DMS 273 treated with DMSO at 0.1 percent for 48 hours (cell line): Measurements from ENCODE around the gene GPATCH2L.

ENCODE experiments used
- DNase-seq: peaks from one replicate; lab custom pipeline; 2025; lab: John Stamatoyannopoulos, UW

The GPATCH2L gene

DNA sequence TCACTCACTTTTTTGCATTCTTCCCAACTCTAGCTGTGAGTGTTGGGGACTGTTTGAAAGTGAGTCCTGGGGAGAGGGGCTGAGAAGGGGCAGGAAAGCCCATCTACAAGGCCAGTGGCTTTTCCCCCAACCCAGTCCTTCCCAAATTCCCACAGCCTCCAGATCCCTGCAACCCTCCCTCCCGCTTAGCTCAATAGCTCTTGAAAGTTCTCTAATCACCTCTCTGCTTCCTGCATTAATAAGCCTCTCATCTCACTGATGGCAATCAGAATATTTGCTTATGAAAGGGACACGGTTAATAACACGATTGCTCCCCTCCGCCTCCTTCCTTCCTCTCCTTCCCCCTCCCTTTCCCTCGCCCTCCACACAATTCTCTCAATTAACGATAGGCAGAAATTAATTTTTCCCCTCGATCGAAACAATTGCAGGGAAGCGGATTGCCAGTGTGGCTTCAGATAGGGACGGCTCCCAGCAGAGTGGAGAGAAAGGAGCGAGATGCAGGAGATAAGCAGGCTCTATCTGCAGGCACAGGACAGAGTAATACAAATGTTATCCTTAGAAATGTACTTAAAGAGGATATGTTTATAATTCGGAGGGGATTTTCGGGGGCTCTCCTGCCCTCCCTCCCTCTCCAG lies 15.1 kb upstream of the GPATCH2L start:
- DNase-seq: no peak

DNA sequence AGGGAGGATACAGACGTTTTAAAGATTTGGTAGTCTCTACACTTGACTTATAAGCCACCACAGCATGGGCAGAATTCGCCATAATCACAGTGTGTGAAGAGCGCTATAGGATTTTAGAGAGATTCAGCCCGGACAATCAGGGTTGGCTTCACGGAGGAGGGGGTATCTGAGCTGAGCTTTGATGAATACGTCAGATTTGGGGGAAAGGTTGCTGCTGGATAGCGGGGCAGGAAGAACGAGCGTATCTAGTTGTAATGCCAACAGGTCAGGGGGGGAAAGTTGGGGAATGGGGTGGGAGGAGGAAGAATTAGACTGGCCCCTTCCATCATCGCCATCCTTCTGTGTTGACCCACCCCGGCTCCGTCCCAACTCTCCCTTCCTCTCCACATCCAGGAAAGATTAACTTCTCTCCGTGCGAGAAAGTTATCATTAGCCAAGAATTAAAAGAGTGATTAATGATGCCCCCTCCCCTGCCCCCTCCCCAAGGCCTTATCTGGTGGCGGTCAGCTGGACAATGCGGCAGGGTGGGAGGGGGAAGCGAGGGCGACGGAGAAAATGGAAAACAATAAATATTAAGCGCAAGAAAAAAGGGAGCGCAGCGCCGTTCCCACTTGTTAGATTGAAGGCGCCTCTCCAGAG lies 13.5 kb upstream of the GPATCH2L start:
- no peak for DNase-seq

DNA sequence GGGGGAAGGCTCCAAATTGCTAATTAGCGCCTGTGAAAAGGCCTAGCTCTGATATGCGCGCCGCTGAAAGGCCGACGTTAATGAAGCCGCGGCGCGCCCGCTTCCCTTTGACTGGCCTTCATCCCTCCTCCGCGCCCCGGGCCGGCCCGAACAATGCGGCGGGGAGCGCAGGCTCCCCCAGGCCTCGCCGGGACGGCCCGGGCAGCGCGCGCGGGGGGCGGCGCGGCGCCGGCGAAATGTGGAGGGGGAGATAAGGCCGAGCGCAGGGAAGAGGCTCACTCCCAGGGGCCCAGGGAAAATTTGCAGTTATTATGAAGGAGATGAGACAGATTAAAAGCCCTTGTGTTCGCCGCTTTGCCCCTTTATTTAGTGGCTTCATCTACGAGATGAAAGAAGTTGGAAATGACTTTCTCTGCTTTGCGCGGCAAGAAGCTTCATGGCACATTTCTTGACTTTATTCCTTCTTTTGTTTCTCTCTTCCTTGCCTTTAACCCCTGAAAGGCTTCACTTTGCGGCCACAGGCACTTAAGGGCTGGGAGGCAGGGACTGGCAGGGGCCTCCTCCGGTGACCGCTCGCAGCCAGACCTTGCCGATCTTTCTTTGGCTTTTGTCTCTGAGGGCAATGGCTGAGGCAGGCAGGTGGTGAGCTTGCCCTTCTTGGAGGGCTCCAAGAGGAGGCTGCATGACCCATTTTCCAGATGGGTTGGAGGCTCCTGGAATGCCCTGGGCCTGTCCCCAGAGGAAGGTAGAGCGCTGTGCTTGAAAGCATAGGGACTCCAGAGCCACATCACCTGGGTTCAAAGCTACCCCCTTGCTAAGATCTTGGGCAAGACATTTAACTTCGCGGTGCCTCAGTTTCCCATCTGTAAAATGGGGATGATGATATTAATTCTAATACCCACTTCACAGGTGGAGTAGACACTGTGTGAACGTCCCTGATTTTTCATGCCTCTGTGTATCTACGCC lies 12.7 kb upstream of the GPATCH2L start:
- DNase-seq: no peak

DNA sequence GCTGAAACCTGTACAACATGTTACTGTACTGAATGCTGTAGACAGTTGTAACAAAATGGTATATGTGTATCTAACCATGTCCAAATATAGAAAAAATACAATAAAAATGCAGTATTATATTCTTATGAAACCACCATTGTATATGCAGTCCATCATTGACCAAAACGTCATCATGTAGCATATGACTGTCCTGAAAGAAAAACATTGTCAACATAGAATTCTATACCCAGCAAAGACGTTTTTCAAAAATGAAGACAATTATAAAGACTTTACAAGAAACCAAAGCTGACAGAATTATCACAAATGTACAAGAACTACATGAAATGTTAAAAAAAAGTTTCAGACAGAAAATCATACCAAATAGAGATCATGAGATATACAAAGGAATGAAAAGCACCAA lies 8.1 kb upstream of the GPATCH2L start:
- no peak for DNase-seq

DNA sequence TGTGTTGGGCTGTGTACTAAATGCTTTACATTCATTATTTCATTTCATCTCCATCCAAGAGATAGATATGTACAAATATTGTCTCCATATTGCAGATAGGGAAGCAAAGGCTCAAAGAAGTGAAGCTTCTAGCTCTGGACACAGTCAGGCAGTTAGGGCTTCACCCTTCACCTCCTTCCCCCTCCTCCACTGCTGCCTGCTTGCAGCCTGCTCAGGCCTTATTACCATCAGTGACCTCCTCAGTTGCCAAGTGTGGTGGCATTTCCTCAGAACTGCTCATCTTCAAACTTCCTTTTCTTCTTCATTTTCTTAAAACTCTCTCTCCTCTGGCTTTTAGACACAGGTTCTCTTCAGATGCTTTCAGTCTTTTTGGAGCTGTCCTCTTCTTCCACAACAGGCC lies 4.7 kb upstream of the GPATCH2L start:
- no peak for DNase-seq

DNA sequence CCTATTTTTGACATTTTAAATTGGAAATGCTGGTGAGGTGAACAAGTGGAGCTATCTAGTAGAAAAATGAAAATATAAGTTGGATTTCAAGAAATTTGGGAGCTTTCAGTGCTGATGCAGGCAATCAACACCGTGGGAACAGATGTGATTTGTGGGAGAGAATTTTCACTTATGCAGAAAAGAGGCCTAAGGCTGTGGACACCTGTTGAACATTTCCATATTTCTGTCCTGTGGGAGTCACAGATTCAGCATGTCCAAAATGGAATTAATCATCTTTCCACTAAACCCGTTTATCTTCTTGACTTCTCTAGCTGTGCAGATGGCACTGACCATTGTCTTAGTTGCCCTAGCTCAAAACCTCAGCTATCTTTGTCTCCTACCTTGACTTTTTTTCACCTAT lies 2.5 kb upstream of the GPATCH2L start:
- no peak for DNase-seq

DNA sequence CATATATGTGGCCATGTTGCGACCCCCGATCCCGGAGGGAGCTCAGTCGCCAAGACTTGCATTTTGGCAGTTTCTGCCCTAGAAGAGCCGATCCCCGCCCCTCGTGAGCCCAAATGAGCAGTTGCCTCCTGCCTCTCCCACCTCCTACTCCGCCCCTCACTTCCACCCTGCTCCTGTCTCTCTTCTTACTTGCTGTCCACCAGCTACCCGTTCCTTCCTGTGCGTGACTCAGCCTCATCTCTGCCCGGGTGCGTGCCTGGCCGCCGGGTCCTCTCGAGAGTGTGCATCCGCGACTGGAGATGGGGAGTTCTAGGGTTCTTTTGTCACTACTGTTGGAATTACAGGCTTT lies 585 bp downstream of the GPATCH2L start:
- peak; percentile 31 for DNase-seq

DNA sequence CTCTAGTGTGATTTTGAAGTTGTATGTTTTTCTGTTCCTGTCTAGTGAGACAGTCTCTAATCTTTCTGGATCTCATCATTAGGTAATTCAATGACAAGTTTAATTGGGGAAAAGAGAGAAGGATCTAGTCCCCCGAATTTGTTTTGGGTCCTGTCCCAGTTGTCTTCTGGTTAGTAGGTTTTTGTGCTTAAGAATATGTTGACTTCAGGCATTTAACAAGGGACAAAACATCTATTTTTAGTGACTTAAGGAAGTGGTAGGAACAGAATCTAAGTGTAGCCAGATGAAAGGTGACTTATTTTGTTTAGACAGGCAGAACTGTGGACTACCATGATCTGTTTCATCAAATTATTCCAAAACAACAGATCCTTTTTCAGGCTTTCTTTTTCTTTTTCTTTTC lies 2.2 kb downstream of the GPATCH2L start:
- no peak for DNase-seq

DNA sequence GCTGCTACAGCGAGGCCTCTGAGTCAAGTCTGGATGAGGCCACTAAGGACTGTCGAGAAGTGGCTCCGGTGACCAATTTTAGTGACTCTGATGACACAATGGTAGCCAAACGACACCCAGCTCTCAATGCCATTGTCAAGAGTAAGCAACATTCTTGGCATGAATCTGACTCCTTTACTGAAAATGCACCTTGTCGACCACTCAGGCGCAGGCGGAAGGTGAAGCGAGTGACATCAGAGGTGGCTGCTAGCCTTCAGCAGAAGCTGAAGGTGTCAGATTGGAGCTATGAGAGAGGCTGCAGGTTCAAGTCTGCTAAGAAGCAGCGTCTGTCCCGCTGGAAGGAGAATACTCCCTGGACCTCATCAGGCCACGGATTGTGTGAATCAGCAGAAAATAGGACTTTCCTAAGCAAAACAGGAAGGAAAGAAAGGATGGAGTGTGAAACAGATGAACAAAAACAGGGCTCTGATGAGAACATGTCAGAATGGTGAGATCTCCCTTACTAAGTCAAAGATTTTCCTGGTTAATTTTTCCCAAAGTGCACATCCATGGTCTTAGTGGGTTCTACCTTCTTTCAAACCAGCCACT lies 2.9 kb downstream of the GPATCH2L start:
- DNase-seq: no peak

DNA sequence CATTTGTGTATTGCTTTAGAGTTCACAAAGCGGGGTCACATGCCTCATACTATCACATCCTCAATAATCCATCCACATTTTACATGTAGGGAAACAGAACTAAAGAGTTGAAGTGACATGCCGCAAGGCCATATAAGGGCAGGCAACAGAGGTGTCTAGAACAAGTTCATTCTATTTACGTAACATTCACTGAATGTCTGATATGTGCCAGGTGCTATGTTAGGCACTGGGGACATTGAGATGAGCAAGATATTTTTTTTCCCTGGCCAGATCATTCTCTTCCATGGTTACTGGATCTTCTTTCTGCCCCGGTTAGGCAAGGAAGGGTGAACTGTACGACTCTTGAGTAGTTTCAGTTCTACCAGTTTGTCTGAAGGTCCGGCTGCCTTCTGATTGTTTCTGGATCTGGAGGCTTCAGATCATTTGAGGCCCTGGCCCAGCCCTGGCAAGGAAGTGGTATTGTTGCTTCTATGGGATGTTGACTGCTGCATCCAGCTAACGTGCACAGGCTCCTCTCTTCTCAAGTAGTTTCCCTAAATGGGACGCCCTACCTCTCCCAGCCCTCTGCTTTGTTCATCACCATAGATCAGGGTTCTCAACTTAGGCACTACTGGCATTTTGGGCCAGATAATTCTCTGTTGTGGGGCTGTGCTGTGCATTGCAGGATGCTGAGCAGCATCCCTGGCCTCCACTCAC lies 12.1 kb downstream of the GPATCH2L start:
- DNase-seq: no peak

DNA sequence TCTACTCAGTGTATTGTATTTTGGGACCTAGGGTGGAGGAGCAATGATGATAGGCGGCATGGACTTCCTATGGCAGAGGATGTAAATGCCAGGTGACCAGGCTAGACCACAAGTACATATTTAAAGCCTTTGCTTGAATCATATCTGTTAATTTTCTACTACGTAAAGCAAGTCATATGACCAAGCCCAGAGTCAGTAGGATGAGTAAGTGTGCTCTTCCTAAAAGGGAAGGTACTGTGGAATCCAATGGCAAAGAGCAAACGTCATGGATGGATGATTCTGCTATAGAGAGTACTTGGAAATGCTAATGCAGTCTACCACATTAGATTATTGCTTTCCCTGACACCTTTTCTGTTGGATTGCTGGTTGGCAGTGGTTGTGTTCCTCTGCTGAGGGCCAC lies 16.8 kb downstream of the GPATCH2L start:
- no peak for DNase-seq

DNA sequence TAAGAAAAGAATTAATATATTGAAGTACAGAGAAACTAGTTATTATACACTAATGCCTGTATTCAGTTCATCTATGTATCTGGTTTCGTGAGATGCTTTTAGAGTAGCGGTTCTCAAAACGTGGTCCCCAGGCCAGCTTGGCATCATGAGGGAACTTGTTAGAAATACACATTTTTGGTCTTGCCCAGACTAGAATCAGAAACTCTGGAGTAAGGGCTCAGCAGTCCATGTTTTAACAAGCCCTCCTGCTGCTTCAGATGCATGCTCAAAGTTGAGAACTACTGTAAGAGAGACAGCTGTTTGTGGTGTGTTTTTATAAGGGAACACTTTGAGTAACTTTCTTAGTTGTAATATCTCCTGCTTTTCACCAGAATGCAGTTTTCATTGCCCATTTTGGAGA lies 18.1 kb downstream of the GPATCH2L start:
- DNase-seq: no peak

DNA sequence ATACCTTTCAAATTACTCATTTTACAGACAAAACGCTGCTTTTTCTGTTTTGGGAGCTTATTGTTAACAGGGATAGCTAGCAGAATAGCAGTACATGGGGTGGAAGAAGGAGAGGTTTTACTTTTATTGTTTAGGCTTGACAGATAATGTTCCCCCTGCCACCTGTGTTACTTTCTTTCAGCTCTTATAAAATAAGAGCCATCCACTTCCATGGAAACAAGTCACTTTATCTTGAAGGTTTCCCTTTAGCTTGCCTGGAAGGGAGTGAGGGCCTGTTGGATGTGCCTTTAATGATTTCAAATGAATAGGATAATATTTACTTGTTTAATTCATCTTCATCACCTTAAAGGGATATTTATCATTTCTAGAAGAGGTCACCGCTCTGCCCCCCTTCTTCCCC lies 23.3 kb downstream of the GPATCH2L start:
- no peak for DNase-seq

DNA sequence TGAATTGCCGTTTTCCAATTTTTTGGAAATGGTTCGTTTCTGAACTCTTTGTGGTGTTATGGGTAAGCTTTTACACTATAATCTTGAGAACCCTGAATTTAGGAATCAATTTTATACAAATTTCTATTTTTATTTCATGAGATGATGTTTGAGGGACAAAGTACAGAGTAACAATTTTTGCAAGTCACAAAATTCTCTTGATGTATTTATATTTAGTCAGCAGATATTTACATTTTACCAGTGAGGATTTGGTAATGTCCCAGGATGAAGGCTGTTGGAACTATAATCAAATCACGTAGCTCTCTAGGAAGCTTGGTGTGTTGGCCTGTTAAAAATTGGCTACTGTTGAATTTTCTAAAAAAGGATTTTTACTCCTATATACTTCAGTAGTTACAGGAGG lies 24.2 kb downstream of the GPATCH2L start:
- no peak for DNase-seq

DNA sequence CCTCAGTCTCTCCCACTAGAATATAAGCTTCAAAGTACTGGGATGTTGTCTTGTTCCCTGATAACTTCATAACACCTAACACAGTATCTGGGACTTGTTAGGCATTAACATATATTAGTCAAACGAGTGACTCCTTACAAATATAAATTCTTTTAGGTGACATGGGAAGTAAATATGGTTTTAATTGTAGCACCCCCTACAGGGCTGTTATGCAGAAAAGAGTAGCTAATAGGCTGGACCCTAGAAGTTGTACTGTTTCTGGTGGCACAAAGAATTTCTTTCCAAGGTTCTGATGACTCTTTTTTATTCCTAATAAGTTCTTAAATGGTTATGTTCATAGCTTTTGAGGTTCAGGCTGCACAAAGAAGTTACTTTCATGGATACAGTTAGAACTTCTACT lies 29.8 kb downstream of the GPATCH2L start:
- peak; percentile 23 for DNase-seq

DNA sequence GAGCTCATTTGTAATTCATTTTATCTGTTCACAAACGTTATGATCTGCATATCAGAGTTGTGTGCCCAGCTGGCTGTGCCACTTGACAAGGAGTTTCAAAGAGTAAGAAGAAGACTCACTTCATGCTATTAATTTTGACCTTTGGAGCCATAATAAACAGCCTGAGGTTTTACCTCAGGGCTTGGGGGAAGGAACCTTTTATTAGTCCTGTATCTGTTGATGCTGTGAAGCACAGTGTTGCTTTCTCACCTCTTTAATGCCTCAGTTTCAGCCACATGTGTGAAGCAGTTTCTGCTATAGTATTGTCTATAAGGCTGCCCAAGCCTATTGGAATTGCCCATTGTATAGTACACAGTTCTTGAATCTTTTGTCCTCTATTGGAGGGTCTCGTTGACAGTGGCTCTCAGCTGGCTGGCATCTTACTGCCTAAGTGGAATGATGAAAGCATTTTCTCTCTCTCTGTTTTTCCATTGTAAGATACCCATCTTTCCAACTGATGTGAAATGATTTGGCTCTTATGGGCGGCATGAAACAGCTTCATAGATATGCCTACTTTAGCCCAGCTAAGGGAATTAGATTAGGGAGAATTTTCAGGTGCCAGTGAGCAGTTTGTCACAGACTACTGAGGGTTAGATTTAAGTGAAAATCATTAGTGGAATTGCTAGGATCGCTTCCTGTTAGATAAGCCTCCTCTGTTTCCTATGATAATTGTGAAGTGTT lies 34.7 kb downstream of the GPATCH2L start:
- DNase-seq: no peak

DNA sequence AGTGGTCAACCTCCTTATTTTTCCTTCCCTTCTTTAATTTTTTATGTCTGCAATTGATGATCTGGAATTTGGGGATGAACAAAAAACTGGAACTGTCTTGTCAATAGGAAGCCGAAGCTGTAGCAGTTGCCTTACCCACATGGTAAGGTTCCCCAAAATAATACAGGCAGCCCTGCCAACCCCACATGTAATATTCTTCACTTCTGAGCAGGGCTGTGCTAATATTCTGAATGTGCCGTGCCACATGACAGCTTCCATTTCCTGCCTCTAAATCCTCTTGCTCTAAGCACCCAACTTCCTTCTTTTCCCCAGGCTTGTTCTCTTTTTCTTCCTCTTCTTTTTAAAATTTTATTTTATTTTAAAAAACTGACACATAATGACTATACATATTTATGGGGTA lies 39.6 kb downstream of the GPATCH2L start:
- DNase-seq: no peak

DNA sequence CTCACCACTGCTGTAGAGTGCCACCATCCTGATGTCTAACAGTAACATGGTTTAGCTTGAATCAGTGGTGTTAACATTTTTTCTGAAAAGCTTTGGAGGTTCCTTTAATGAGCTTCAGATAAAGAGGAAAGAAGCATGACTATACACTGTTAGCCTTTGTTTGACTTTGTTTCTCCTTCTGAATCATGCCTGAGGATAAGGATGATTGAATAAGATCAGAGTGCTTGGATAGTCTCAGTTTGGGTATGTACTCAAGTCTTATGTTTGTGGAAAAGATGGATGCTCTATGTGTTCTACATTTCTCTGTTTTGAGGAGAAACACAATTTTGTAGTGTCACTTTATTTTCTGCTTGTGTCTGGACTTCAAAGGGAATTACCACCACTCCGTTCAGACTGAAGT lies 42.0 kb downstream of the GPATCH2L start:
- DNase-seq: no peak

DNA sequence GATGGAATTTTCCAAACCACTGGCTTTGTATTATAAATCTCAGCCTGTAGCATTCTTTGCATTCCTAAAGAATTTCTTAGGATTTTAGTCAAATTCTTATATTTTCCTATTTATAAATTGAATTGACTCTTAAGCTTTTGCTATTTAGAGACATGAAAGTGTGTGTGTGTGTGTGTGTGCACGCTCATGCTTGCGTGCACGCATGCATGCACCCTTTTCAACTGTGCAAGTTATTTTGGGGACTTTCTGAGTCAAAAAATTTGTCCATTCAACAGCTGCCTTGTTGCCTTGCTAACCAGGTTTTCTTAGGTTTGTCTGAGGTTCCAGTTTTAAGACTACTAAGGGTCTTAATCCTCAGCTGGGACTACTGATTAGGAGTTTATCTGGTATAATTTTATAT lies 42.6 kb downstream of the GPATCH2L start:
- no peak for DNase-seq

DNA sequence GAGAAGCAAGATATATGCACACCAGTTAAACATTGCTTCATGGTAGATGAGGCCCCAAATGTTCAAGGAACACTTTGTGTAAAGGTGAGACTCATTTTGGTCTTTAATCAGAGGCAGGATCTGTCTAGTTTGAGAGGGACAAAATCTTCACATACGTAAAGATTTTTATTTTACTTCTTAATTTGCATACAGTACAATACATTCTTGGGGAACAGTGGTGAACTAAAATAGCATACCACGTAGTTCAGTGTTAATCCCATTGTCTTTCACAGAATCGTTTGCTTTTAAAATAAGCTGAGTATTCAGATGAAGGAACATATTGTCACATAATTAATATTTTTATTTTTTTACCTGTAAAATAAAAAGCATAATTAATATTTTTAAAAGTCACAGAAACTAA lies 43.3 kb downstream of the GPATCH2L start:
- no peak for DNase-seq

DNA sequence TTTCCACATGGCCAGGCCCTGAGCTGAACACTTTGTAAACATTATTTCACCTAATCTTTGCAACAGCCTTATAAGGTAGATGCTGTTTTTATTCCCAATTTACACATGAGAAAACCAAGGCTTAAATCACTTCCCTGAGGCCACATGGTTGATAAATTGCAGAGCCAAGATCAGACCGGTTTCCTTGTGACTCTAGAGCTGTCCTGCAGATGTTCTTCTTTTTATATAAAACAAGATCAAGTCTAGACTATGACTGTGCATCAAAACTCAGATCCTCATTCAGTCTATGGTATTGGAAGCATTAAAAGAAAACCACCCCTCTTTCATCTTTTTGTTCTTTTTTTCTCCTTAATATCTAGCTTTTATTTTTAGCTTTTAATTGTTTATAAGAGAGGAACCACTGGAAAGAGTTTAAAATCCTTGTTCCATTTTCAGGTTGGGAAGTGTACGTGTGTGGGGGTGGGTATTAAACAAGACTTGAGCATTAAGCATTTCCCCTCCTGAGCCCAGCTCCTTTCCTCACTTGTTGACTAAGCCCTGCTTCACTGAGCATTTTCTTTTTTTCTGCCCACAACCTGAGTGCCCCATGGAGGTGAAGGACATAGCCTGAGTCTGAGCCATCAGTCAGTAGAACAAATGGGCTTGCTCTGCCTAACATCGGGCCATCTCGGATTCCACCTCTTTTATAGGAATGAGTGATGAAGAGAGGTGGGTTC lies 45.4 kb downstream of the GPATCH2L start:
- no peak for DNase-seq
